SK-N-SH treated with all-trans-retinoic acid at 6 μM for 48 hours (cell line): ENCODE data around the gene PIK3R1.

Experiments
- ATAC-seq: fragments of 200-7000 bp; cut with Tn5 transposase; 3 replicates; pipeline ENCODE4 v1.9.1; 2020; ENCODE audit warnings: mild to moderate bottlenecking, moderate library complexity
- ARNTL ChIP-seq: fragments of 450-650 bp; formaldehyde crosslinking; IDR thresholded peaks from 2 replicates; pipeline ENCODE4 v1.5.0; 2020; ENCODE audit warnings: low read depth, mild to moderate bottlenecking, moderate library complexity, borderline replicate concordance
- CSDC2 ChIP-seq: fragments of 250-450 bp; sonication (Bioruptor Pico); IDR thresholded peaks from 2 replicates; pipeline ENCODE4 v1.5.0; 2020; ENCODE audit warnings: mild to moderate bottlenecking, moderate library complexity
- CSRNP3 ChIP-seq: fragments of 250-450 bp; sonication (Bioruptor Pico); IDR thresholded peaks from 2 replicates; pipeline ENCODE4 v1.5.1; 2021; ENCODE audit warnings: mild to moderate bottlenecking, moderate library complexity
- ESRRG ChIP-seq: fragments of 250-450 bp; sonication (Bioruptor Pico); IDR thresholded peaks from 2 replicates; pipeline ENCODE4 v1.6.1; 2021; ENCODE audit warnings: mild to moderate bottlenecking
- GLIS3 ChIP-seq: fragments of 250-450 bp; sonication (Bioruptor Pico); IDR thresholded peaks from 2 replicates; pipeline ENCODE4 v1.5.0; 2020; ENCODE audit warnings: mild to moderate bottlenecking, moderate library complexity
- ISL1 ChIP-seq: fragments of 250-450 bp; sonication (Bioruptor Pico); IDR thresholded peaks from 2 replicates; pipeline ENCODE4 v2.1.2; 2022; ENCODE audit warnings: mild to moderate bottlenecking, moderate library complexity
- OSR1 ChIP-seq: fragments of 250-450 bp; sonication (Bioruptor Pico); IDR thresholded peaks from 2 replicates; pipeline ENCODE4 v1.8.0; 2022; ENCODE audit warnings: moderate library complexity, mild to moderate bottlenecking, inconsistent platforms
- PPARA ChIP-seq: fragments of 250-450 bp; sonication (Bioruptor Pico); IDR thresholded peaks from 2 replicates; pipeline ENCODE4 v1.5.0; 2020; ENCODE audit warnings: mild to moderate bottlenecking, borderline replicate concordance
- RARB ChIP-seq: fragments of 250-450 bp; sonication (Bioruptor Pico); IDR thresholded peaks from 2 replicates; pipeline ENCODE4 v1.8.0; 2021; ENCODE audit warnings: mild to moderate bottlenecking, moderate library complexity
- SNAI2 ChIP-seq: fragments of 250-450 bp; sonication (Bioruptor Pico); IDR thresholded peaks from 2 replicates; pipeline ENCODE4 v1.5.0; 2020; ENCODE audit warnings: mild to moderate bottlenecking, moderate library complexity
- TCF4 ChIP-seq: fragments of 250-450 bp; sonication (Bioruptor Pico); IDR thresholded peaks from 2 replicates; pipeline ENCODE4 v1.8.0; 2021; ENCODE audit warnings: mild to moderate bottlenecking, moderate library complexity, borderline replicate concordance
- TOX ChIP-seq: fragments of 250-450 bp; sonication (Bioruptor Pico); IDR thresholded peaks from 2 replicates; pipeline ENCODE4 v1.8.0; 2021; ENCODE audit warnings: mild to moderate bottlenecking, moderate library complexity, borderline replicate concordance
- TSHZ2 ChIP-seq: fragments of 250-450 bp; sonication (Bioruptor Pico); IDR thresholded peaks from 2 replicates; pipeline ENCODE4 v1.5.0; 2020; ENCODE audit warnings: mild to moderate bottlenecking, moderate library complexity
- ZC3H10 ChIP-seq: fragments of 250-450 bp; sonication (Bioruptor Pico); IDR thresholded peaks from 2 replicates; pipeline ENCODE4 v1.5.1; 2021; ENCODE audit warnings: mild to moderate bottlenecking, moderate library complexity
- ZFP3 ChIP-seq: fragments of 250-450 bp; sonication (Bioruptor Pico); IDR thresholded peaks from 2 replicates; pipeline ENCODE4 v1.5.0; 2020; ENCODE audit warnings: mild to moderate bottlenecking, moderate library complexity
- ZFP30 ChIP-seq: fragments of 450-650 bp; formaldehyde crosslinking; IDR thresholded peaks from 2 replicates; pipeline ENCODE4 v1.5.0; 2022; ENCODE audit warnings: mild to moderate bottlenecking, moderate library complexity
- ZNF565 ChIP-seq: fragments of 450-650 bp; formaldehyde crosslinking; conservative IDR thresholded peaks from 2 replicates; pipeline ENCODE4 v1.5.0; 2020; ENCODE audit warnings: low read depth, mild to moderate bottlenecking, moderate library complexity
- ZNF70 ChIP-seq: fragments of 450-650 bp; formaldehyde crosslinking; IDR thresholded peaks from 2 replicates; pipeline ENCODE4 v1.5.0; 2020; ENCODE audit warnings: mild to moderate bottlenecking, moderate library complexity
- ZNF8 ChIP-seq: fragments of 450-650 bp; formaldehyde crosslinking; IDR thresholded peaks from 2 replicates; pipeline ENCODE4 v1.5.0; 2020; ENCODE audit warnings: mild to moderate bottlenecking, moderate library complexity
- TF ChIP-seq, protein P1 (sequence below): fragments of 250-450 bp; sonication (Bioruptor Pico); IDR thresholded peaks from 2 replicates; pipeline ENCODE4 v1.8.0; 2020; ENCODE audit warnings: mild to moderate bottlenecking, moderate library complexity, borderline replicate concordance
- TF ChIP-seq, protein P2 (sequence below): fragments of 250-450 bp; sonication (Bioruptor Pico); IDR thresholded peaks from 2 replicates; pipeline ENCODE4 v1.8.0; 2021; ENCODE audit warnings: low read depth, mild to moderate bottlenecking, moderate library complexity, borderline replicate concordance

The PIK3R1 gene

GRCh38 chr5:68336200-68336599 lies 120.6 kb downstream of the PIK3R1 start:
- no peak for ATAC-seq
- TF ChIP-seq ZFP30 = no peak
- no peak for TF ChIP-seq PPARA (CRISPR knock-in tag)
- TF ChIP-seq ARNTL (CRISPR knock-in tag) = no peak
- TF ChIP-seq CSRNP3 (CRISPR knock-in tag) = no peak
- TF ChIP-seq ZFP3 (CRISPR knock-in tag) = no peak
- TF ChIP-seq SNAI2 (CRISPR knock-in tag) = no peak
- TF ChIP-seq ZNF70 (CRISPR knock-in tag) = no peak
- TF ChIP-seq ESRRG (CRISPR knock-in tag) = no peak
- TF ChIP-seq, protein P1, sequence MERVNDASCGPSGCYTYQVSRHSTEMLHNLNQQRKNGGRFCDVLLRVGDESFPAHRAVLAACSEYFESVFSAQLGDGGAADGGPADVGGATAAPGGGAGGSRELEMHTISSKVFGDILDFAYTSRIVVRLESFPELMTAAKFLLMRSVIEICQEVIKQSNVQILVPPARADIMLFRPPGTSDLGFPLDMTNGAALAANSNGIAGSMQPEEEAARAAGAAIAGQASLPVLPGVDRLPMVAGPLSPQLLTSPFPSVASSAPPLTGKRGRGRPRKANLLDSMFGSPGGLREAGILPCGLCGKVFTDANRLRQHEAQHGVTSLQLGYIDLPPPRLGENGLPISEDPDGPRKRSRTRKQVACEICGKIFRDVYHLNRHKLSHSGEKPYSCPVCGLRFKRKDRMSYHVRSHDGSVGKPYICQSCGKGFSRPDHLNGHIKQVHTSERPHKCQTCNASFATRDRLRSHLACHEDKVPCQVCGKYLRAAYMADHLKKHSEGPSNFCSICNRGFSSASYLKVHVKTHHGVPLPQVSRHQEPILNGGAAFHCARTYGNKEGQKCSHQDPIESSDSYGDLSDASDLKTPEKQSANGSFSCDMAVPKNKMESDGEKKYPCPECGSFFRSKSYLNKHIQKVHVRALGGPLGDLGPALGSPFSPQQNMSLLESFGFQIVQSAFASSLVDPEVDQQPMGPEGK (CRISPR knock-in tag) = no peak
- TF ChIP-seq, protein P2, sequence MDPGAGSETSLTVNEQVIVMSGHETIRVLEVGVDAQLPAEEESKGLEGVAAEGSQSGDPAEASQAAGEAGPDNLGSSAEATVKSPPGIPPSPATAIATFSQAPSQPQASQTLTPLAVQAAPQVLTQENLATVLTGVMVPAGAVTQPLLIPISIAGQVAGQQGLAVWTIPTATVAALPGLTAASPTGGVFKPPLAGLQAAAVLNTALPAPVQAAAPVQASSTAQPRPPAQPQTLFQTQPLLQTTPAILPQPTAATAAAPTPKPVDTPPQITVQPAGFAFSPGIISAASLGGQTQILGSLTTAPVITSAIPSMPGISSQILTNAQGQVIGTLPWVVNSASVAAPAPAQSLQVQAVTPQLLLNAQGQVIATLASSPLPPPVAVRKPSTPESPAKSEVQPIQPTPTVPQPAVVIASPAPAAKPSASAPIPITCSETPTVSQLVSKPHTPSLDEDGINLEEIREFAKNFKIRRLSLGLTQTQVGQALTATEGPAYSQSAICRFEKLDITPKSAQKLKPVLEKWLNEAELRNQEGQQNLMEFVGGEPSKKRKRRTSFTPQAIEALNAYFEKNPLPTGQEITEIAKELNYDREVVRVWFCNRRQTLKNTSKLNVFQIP (CRISPR knock-in tag) = no peak
- TF ChIP-seq RARB (CRISPR knock-in tag) = no peak
- no peak for TF ChIP-seq ZNF565 (CRISPR knock-in tag)
- no peak for TF ChIP-seq ZC3H10 (CRISPR knock-in tag)

- ATAC-seq = no peak
- TF ChIP-seq TCF4 (no peak), OSR1 (CRISPR knock-in tag) (no peak), ARNTL (CRISPR knock-in tag) (no peak), TSHZ2 (CRISPR knock-in tag) (no peak), ZNF8 (no peak), PPARA (CRISPR knock-in tag) (no peak), GLIS3 (no peak), ISL1 (CRISPR knock-in tag) (no peak), SNAI2 (CRISPR knock-in tag) (no peak), TOX (CRISPR knock-in tag) (no peak)
- TF ChIP-seq, protein P2 (CRISPR knock-in tag) = no peak
Measured at GRCh38 chr5:68337235-68337634, 121.7 kb downstream of the PIK3R1 start.

GRCh38 chr5:68339921-68340321 lies 124.4 kb downstream of the PIK3R1 start:
- TF ChIP-seq ZFP3 (CRISPR knock-in tag) (no peak), CSDC2 (CRISPR knock-in tag) (no peak), ZNF70 (CRISPR knock-in tag) (no peak), ZNF565 (CRISPR knock-in tag) (no peak), ZFP30 (no peak)
- TF ChIP-seq, protein P2 (CRISPR knock-in tag) = no peak
- no peak for ATAC-seq
